GM23248 (cell line): Measurements from ENCODE around the gene NFATC3. TPM values are rescaled to one million over a fixed set of nuclear protein-coding genes. Genes with fewer than 3 reads are reported as not detected.

Experiments used
- DNase-seq: peaks from one replicate; pipeline ENCODE4 v3.0.0-alpha.2; 2015
- H2AFZ ChIP-seq: fragments of 200-600 bp; sonication (generic); 2 replicates; pipeline ENCODE4 v1.6.1; 2016; ENCODE audit warnings: antibody characterized with exemption
- H3F3A ChIP-seq: fragments of 200-600 bp; sonication (generic); 2 replicates; pipeline ENCODE4 v1.6.1; 2016; ENCODE audit warnings: mild to moderate bottlenecking, antibody characterized with exemption, mixed run types; ENCODE audit not compliant: insufficient read depth
- H3K27ac ChIP-seq: fragments of 200-600 bp; sonication (generic); 2 replicates; pipeline ENCODE4 v1.5.1; 2016; ENCODE audit warnings: mild to moderate bottlenecking
- H3K27me3 ChIP-seq: fragments of 200-600 bp; sonication (generic); replicated peaks from 2 replicates; pipeline ENCODE4 v1.6.1; 2016; ENCODE audit warnings: mild to moderate bottlenecking; ENCODE audit not compliant: insufficient read depth
- H3K36me3 ChIP-seq: fragments of 200-600 bp; sonication (generic); 2 replicates; pipeline ENCODE4 v1.6.1; 2016; ENCODE audit warnings: low read depth, mild to moderate bottlenecking
- H3K4me1 ChIP-seq: fragments of 200-600 bp; sonication (generic); 2 replicates; pipeline ENCODE4 v1.6.1; 2016; ENCODE audit warnings: mild to moderate bottlenecking; ENCODE audit not compliant: insufficient read depth
- H3K4me2 ChIP-seq: fragments of 200-600 bp; sonication (generic); one replicate; pipeline ENCODE4 v1.6.1; 2016; ENCODE audit warnings: mild to moderate bottlenecking; ENCODE audit not compliant: unreplicated experiment
- H3K4me3 ChIP-seq: fragments of 200-600 bp; sonication (generic); 2 replicates; pipeline ENCODE4 v1.5.1; 2016; ENCODE audit warnings: mild to moderate bottlenecking
- H3K79me2 ChIP-seq: fragments of 200-600 bp; sonication (generic); 2 replicates; pipeline ENCODE4 v1.6.1; 2016; ENCODE audit warnings: mild to moderate bottlenecking; ENCODE audit not compliant: insufficient read depth
- H3K9ac ChIP-seq: fragments of 200-600 bp; sonication (generic); 2 replicates; pipeline ENCODE4 v1.6.1; 2016; ENCODE audit warnings: mild to moderate bottlenecking
- H3K9me2 ChIP-seq: fragments of 200-600 bp; sonication (generic); 2 replicates; pipeline ENCODE4 v1.6.1; 2016; ENCODE audit warnings: mixed run types, mild to moderate bottlenecking, moderate library complexity; ENCODE audit not compliant: insufficient read depth
- H3K9me3 ChIP-seq: fragments of 200-600 bp; sonication (generic); one replicate; pipeline ENCODE4 v1.6.1; 2017; ENCODE audit warnings: low read depth
- H4K20me1 ChIP-seq: fragments of 200-600 bp; sonication (generic); 2 replicates; pipeline ENCODE4 v1.6.0; 2016; ENCODE audit not compliant: insufficient read depth
- EZH2 ChIP-seq: fragments of 200-600 bp; sonication (generic); IDR thresholded peaks from 2 replicates; pipeline ENCODE4 v1.6.1; 2018; ENCODE audit warnings: antibody characterized with exemption, mild to moderate bottlenecking; ENCODE audit not compliant: insufficient read depth, poor library complexity, severe bottlenecking
- EZH2phosphoT487 ChIP-seq: fragments of 200-600 bp; sonication (generic); IDR thresholded peaks from 2 replicates; pipeline ENCODE4 v1.6.1; 2018; ENCODE audit warnings: antibody characterized with exemption, moderate library complexity, mild to moderate bottlenecking, low read depth; ENCODE audit not compliant: insufficient read depth
- WGBS, 2 experiments: methylation state at CpG; one replicate each; pipeline ENCODE4 v1.1.6; 2015 to 2017; ENCODE audit warnings: low lambda C conversion rate in 2 of 2, low coverage in 1 of 2; ENCODE audit errors: missing lambda C conversion rate in 2 of 2; 5-methylcytosine and 5-hydroxymethylcytosine counted together
- in situ Hi-C: fragments of 300-500 bp; cut with MboI; formaldehyde crosslinking; loops from 2 replicates; pipeline ENCODE4 v1.15.0; 2020
- microRNA-seq: library from miRNA; unstranded; fragments of <30 nt; microRNA quantifications from one replicate; pipeline ENCODE4, GENCODE V29; 2016; ENCODE audit warnings: borderline number of aligned reads
- polyA plus RNA-seq: library from polyadenylated mRNA; unstranded; fragments of >200 nt; fragmentation: Nextera tagmentation; extraction: Ambion mirVana; gene quantifications from 2 replicates; pipeline ENCODE4 v1.2.1, GENCODE V29; 2016
- small RNA-seq: library from RNA; depleted of rRNA; stranded (forward); fragments of <200 nt; gene quantifications from one replicate; pipeline ENCODE3, GENCODE V24; 2014; ENCODE audit warnings: low read depth, low replicate concordance
- total RNA-seq: library from RNA; depleted of rRNA; stranded (reverse); fragments of >200 nt; shearing (Covaris generic); gene quantifications from 2 replicates; pipeline ENCODE4 v1.2.3, GENCODE V29; 2014; rRNA removed

The NFATC3 gene
- total and polyA plus RNA-seq, 2 experiments from 2014 or later = 10.2 to 14.2 TPM

DNA sequence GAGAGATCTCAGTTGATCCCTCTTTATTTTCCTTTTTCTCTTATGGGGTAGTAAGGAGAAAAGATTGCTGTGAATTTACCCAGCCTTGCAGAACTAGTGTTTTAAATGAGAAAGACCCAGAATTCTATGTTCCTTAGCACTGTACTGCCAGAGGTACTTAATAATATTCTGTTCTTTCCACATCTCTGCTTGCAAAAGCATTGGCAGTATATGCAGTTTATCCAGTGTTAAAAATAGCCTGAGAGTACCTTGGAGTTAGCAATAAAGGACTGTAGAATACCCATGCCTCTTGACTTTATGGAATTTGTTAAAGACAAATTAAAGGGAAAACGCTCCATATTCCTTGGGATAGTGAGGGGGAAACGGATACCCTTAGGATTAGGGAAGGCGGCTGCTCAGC is 191.1 kb downstream of the NFATC3 start:
- in situ Hi-C loops = no loop called here
- H2AFZ ChIP-seq = no peak overlapping the region
- no peak for DNase-seq
- no peaks in the 10 kb centered on the region for H3K9me3 ChIP-seq
- H3K36me3 ChIP-seq = peaks cover 20% of the 10 kb centered on the region; the same call in 1 of the 2 replicates
- no peak overlapping the region for H3K27ac ChIP-seq
- H3K4me2 ChIP-seq = no peak overlapping the region
- H3F3A ChIP-seq = no peaks in the 10 kb centered on the region
- H3K9ac ChIP-seq = no peak overlapping the region
- TF ChIP-seq EZH2 (no peak), EZH2phosphoT487 (no peak)
- H3K4me3 ChIP-seq = no peak overlapping the region
- H3K4me1 ChIP-seq = peaks cover 5% of the 10 kb centered on the region
- no peaks in the 10 kb centered on the region for H3K9me2 ChIP-seq
- peaks cover 15% of the 10 kb centered on the region; the same call in 1 of the 2 replicates for H4K20me1 ChIP-seq
- no peaks in the 10 kb centered on the region for H3K27me3 ChIP-seq
- H3K79me2 ChIP-seq = peaks cover 93% of the 10 kb centered on the region
- WGBS, 2 experiments = 65% methylated on average over 3 of the region's 3 CpGs

Small RNA genes lying within 50 kb of the gene (microRNA-seq; reads per million reads assigned to microRNA genes)
- not detected for gene MIR6773

Small RNA genes lying within 50 kb of the gene (small RNA-seq; reads per million reads assigned to genes)
- gene RF00019 (not detected), gene RF00554 (not detected)

Other genes with a start within 250 kb of the NFATC3 start
- 27.9 and 37.9 TPM in 2 replicates for gene THAP11, start 243.1 kb upstream of the NFATC3 start, total RNA-seq
- 23.4 and 23.6 TPM in 2 replicates for gene THAP11, start 243.1 kb upstream of the NFATC3 start, polyA plus RNA-seq
- gene NUTF2, start 238.4 kb upstream of the NFATC3 start, total RNA-seq = 52.9 and 119 TPM in 2 replicates
- 268 and 280 TPM in 2 replicates for gene NUTF2, start 238.4 kb upstream of the NFATC3 start, polyA plus RNA-seq
- 53.4 and 59.4 TPM in 2 replicates for gene CENPT, start 237.7 kb upstream of the NFATC3 start, total RNA-seq
- gene CENPT, start 237.7 kb upstream of the NFATC3 start, polyA plus RNA-seq = 54.0 and 63.1 TPM in 2 replicates
- gene EDC4, start 212.3 kb upstream of the NFATC3 start, total RNA-seq = 37.7 and 48.5 TPM in 2 replicates
- gene EDC4, start 212.3 kb upstream of the NFATC3 start, polyA plus RNA-seq = 39.9 and 41.3 TPM in 2 replicates
- gene NRN1L, start 200.5 kb upstream of the NFATC3 start, total RNA-seq = not detected in 2 replicates
- not detected in 2 replicates for gene NRN1L, start 200.5 kb upstream of the NFATC3 start, polyA plus RNA-seq
- gene PSKH1, start 192.1 kb upstream of the NFATC3 start, total RNA-seq = 8.1 and 11.5 TPM in 2 replicates
- 22.7 and 23.6 TPM in 2 replicates for gene PSKH1, start 192.1 kb upstream of the NFATC3 start, polyA plus RNA-seq
- gene CTRL, start 153.5 kb upstream of the NFATC3 start, total RNA-seq = 0.76 TPM in 1 of 2 replicates, not detected in the other
- 3.8 and 7.4 TPM in 2 replicates for gene CTRL, start 153.5 kb upstream of the NFATC3 start, polyA plus RNA-seq
- gene PSMB10, start 148.5 kb upstream of the NFATC3 start, total RNA-seq = 18.9 and 24.8 TPM in 2 replicates
- gene PSMB10, start 148.5 kb upstream of the NFATC3 start, polyA plus RNA-seq = 49.8 and 55.1 TPM in 2 replicates
- 15.9 and 19.1 TPM in 2 replicates for gene LCAT, start 141.2 kb upstream of the NFATC3 start, total RNA-seq
- 5.3 and 5.4 TPM in 2 replicates for gene LCAT, start 141.2 kb upstream of the NFATC3 start, polyA plus RNA-seq
- 93.2 and 101 TPM in 2 replicates for gene SLC12A4, start 116.7 kb upstream of the NFATC3 start, total RNA-seq
- gene SLC12A4, start 116.7 kb upstream of the NFATC3 start, polyA plus RNA-seq = 57.5 and 63.0 TPM in 2 replicates
- gene DPEP3, start 104.9 kb upstream of the NFATC3 start, total RNA-seq = not detected in 2 replicates
- gene DPEP3, start 104.9 kb upstream of the NFATC3 start, polyA plus RNA-seq = not detected in 2 replicates
- not detected in 2 replicates for gene DPEP2, start 85.9 kb upstream of the NFATC3 start, total RNA-seq
- gene DPEP2, start 85.9 kb upstream of the NFATC3 start, polyA plus RNA-seq = not detected in 2 replicates
- gene DPEP2NB, start 69.5 kb upstream of the NFATC3 start, total RNA-seq = not detected in 2 replicates
- not detected in 2 replicates for gene DPEP2NB, start 69.5 kb upstream of the NFATC3 start, polyA plus RNA-seq
- gene DDX28, start 62.1 kb upstream of the NFATC3 start, total RNA-seq = 8.8 and 9.7 TPM in 2 replicates
- gene DDX28, start 62.1 kb upstream of the NFATC3 start, polyA plus RNA-seq = 8.3 and 9.0 TPM in 2 replicates
- gene DUS2, start 62.1 kb upstream of the NFATC3 start, total RNA-seq = 18.4 and 25.8 TPM in 2 replicates
- 14.0 and 15.1 TPM in 2 replicates for gene DUS2, start 62.1 kb upstream of the NFATC3 start, polyA plus RNA-seq
- gene ESRP2, start 150.8 kb downstream of the NFATC3 start, total RNA-seq = 0.32 TPM in 1 of 2 replicates, not detected in the other
- 0.34 TPM in 1 of 2 replicates, not detected in the other for gene ESRP2, start 150.8 kb downstream of the NFATC3 start, polyA plus RNA-seq
- gene PLA2G15, start 160.0 kb downstream of the NFATC3 start, total RNA-seq = 36.2 and 47.6 TPM in 2 replicates
- 24.8 and 26.0 TPM in 2 replicates for gene PLA2G15, start 160.0 kb downstream of the NFATC3 start, polyA plus RNA-seq
- gene SLC7A6, start 179.2 kb downstream of the NFATC3 start, total RNA-seq = 20.9 and 53.7 TPM in 2 replicates
- 15.8 and 17.3 TPM in 2 replicates for gene SLC7A6, start 179.2 kb downstream of the NFATC3 start, polyA plus RNA-seq
- 8.5 and 11.9 TPM in 2 replicates for gene SLC7A6OS, start 225.6 kb downstream of the NFATC3 start, total RNA-seq
- 13.4 and 15.8 TPM in 2 replicates for gene SLC7A6OS, start 225.6 kb downstream of the NFATC3 start, polyA plus RNA-seq
- 49.6 and 68.0 TPM in 2 replicates for gene PRMT7, start 225.6 kb downstream of the NFATC3 start, total RNA-seq
- gene PRMT7, start 225.6 kb downstream of the NFATC3 start, polyA plus RNA-seq = 24.1 and 27.2 TPM in 2 replicates